ENCODE measurements around the gene SLC1A2.

DNA sequence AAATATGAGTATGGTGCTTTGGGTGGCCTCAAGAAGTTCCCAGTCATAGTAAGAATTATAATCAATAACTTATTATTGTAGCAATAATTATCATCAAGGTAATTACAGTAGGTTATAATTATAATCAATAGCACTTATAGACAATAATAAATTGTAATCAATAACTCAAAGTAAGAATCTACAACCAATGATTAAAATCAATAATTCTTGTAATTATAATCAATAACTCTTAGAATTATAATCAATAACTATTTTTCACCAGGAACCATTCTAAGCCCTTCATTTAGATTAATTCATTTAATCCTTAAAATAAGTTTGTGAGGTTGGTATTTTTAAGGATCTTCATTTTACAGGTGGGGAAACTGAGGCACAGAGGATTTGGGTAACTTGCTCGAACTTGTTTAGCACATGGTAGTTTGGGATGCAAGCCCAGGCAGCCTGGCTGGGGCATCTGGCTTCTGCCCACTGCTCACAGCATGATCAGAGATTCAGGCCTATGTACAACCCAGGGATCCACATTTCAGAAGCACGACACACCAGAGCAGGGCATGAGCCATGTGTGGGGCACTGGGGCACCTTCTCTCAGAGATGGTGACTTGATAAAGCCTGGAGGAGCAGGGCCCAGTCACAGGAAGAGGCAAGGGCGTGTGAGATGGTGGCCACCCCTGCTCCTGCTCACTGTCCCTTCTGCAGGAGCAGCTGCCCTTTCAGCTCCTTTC lies 46.6 kb downstream of the SLC1A2 start:
- TF ChIP-seq POLR2A (IDR thresholded peaks at IDR 0.05): no peak
- TF ChIP-seq, protein P1, sequence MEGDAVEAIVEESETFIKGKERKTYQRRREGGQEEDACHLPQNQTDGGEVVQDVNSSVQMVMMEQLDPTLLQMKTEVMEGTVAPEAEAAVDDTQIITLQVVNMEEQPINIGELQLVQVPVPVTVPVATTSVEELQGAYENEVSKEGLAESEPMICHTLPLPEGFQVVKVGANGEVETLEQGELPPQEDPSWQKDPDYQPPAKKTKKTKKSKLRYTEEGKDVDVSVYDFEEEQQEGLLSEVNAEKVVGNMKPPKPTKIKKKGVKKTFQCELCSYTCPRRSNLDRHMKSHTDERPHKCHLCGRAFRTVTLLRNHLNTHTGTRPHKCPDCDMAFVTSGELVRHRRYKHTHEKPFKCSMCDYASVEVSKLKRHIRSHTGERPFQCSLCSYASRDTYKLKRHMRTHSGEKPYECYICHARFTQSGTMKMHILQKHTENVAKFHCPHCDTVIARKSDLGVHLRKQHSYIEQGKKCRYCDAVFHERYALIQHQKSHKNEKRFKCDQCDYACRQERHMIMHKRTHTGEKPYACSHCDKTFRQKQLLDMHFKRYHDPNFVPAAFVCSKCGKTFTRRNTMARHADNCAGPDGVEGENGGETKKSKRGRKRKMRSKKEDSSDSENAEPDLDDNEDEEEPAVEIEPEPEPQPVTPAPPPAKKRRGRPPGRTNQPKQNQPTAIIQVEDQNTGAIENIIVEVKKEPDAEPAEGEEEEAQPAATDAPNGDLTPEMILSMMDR (IDR thresholded peaks at IDR 0.05): no peak
- TF ChIP-seq EP300 (IDR thresholded peaks at IDR 0.05): no peak
